K562 (cell line): ENCODE data around the gene FRMD3. TPM values are rescaled to one million over a fixed set of nuclear protein-coding genes. Genes with fewer than 3 reads are reported as not detected.

Experiments used
- C11orf30 ChIP-seq: fragments of 450-650 bp; IDR thresholded peaks from 2 replicates; pipeline ENCODE4 v1.6.1; 2016; ENCODE audit warnings: low read depth, mild to moderate bottlenecking
- DLX4 ChIP-seq: fragments of 250-450 bp; sonication (Bioruptor Pico); IDR thresholded peaks from 2 replicates; pipeline ENCODE4 v1.6.1; 2021; ENCODE audit warnings: mild to moderate bottlenecking
- ELK3 ChIP-seq: fragments of 450-650 bp; formaldehyde crosslinking; IDR thresholded peaks from 2 replicates; pipeline ENCODE4 v1.4.0; 2020; ENCODE audit warnings: mild to moderate bottlenecking
- HIVEP1 ChIP-seq: fragments of 250-450 bp; sonication (Bioruptor Pico); IDR thresholded peaks from 2 replicates; pipeline ENCODE4 v1.4.0; 2020; ENCODE audit warnings: mild to moderate bottlenecking
- ZNF518B ChIP-seq: fragments of 250-450 bp; sonication (Bioruptor Pico); IDR thresholded peaks from 2 replicates; pipeline ENCODE4 v1.5.0; 2021; ENCODE audit warnings: mild to moderate bottlenecking, moderate library complexity
- polyA plus RNA-seq, 8 experiments: library from polyadenylated mRNA; depleted of rRNA in 4 of 8; stranded (reverse) in 5 of 8; unstranded in 3 of 8; fragments of >200 nt; fragmentation: Nextera tagmentation in 2 of 8; fragmentation: Illumina TruSeq in 1 of 8; extraction: Ambion mirVana in 2 of 8; extraction: Trizol in 1 of 8; gene quantifications; 2 replicates each; pipeline versions ENCODE4 v1.2.1 to v1.2.3, GENCODE V29; 2011 to 2014; ENCODE audit warnings: inconsistent platforms in 1 of 8, missing spikeins in 1 of 8
- total RNA-seq, 7 experiments: library from RNA; depleted of rRNA in 6 of 7; stranded (reverse); fragments of >200 nt in 6 of 7; fragmentation: Illumina TruSeq in 2 of 7; extraction: Trizol in 2 of 7; gene quantifications; 2 replicates each; pipeline versions ENCODE4 v1.2.1 to v1.2.3, GENCODE V29; 2011 to 2021; ENCODE audit warnings: low replicate concordance in 1 of 7

Gene FRMD3
- total and polyA plus RNA-seq, 9 of the 15 experiments (the other 6 are each of a cell fraction or from before 2014, with no cell fraction given), result 0.09 to 0.51 (median 0.21) TPM

- TF ChIP-seq HIVEP1 (CRISPR knock-in tag) (no peak), ZNF518B (CRISPR knock-in tag) (no peak), C11orf30 (no peak), DLX4 (CRISPR knock-in tag) (no peak), ELK3 (CRISPR knock-in tag) (no peak)
These were observed 16.1 kb upstream of the FRMD3 start (continued) for GRCh38 chr9:83554278-83554677.
